Kasumi-1 (cell line): ENCODE measurements around the gene MED15.
"Not testable (repeated sequence)": the region's sequence is repeated elsewhere in the genome, so short reads cannot be mapped to it uniquely, and the experiment has no call there.

Experiments
- DNase-seq, 2 experiments: peaks; one replicate each; lab custom pipeline; 2025; lab: John Stamatoyannopoulos, UW

Gene MED15

DNA sequence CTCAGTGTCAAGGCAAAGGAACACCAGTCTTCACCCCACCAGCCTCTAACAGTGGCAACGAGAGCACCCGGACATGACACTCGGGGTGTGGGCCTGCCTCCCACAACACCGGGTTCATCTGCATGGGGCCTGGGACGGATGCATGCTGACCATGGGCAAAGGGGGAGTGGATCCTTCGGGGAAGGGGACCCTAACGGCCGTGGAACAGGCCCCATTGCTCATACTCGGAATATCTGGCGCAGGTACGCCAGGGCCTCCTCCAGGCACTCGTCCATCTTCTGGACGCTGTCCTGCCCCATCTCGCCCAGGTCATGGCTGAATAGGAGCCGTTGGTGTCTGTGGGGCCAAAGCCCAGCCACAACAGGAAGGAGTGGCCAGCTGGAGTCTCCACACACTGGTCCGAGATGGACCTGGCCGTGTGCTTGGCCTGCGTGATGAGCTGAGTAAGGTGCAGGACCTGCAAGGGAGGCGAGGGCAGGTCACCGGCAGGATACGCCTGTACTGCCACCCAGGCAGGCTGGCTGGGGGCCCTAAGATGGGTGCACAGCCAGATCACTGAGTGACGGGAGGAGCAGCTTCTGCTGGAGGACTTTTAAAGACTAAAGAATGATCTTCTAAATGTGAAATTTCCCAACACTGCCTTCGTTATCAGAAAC lies 96.8 kb downstream of the MED15 start:
- no peak for DNase-seq

GRCh38 chr22:20604776-20605221 lies 97.4 kb downstream of the MED15 start:
- DNase-seq, result no peak

- no peak for DNase-seq
Measured at GRCh38 chr22:20605328-20605727, 97.9 kb downstream of the MED15 start.

DNA sequence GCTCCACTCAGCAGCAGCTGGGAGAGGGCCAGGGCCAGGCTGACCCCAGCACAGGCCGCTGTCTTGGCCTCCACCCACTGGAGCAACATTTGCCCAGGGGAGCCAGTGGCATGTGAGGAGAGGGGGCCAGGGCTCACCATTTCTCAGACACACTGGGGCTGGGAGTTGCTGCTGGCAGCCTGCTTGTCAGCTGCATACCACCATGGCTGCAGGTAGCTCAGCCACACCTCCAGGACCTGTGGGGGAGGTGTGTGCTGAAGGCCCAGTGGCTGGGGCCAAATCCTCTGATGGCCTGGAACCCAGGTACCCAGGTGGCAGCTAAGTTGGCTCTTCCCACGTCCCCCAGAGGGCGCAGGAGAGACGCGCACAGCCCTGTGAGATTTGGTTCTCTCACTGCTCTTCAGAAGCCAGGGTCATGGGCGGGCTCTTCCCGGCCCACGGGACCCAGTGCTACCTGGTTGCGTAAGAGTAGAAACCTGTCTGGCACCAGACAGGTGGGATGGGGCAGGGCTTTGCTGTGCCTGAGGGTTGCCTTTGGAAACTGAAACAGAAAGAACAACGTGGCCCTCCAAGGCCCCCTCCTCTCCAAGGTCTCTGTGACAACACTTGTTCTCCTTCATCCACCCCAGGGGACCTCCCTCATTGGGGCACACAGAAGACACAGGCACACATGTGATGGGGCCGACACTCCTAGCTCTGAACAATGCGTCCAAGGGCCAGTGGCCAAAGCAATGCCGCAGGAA lies 98.8 kb downstream of the MED15 start:
- DNase-seq, result peak; percentile 17 to 63

GRCh38 chr22:20606784-20607128 lies 99.3 kb downstream of the MED15 start:
- no peak for DNase-seq

DNA sequence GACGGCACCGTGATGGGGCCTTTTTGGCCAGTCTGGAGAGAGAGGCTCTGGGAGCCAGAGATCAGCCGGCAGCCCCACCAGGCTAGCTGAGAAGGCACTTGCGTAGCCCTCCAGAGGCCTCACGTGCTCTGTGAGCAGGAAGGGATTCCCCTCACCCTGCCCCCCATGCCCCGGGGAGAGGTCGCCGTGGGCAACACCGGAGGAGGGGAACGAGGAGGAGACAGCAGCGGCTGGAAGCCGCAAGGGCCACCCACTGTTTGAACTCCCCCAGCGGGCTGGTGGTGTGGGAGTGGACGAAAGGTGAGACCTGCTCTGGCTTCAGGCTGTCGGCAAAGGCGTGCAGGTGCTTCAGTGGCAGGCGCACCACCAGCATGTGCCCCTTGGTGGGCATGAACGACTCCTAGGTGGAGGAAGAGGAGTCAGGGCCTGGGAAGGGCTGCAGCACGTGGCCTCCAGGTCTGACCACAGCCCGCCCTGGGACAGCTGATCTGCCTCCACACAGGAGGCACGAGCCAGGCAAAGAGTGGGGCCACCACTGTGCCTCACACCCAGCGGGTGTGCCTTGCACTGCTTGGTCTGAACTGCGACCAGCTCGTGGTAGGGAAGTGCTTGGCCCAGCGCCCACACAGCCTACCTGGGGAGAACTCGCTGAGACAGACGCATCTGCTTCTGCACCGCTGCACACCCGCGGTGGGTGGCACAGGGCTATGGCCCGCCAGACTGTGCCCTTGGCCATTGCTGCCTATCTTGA lies 99.9 kb downstream of the MED15 start:
- no peak for DNase-seq

- no peak for DNase-seq
Measured at GRCh38 chr22:20610243-20610686, 102.9 kb downstream of the MED15 start.

- no peak for DNase-seq
Measured at GRCh38 chr22:20610757-20611156, 103.3 kb downstream of the MED15 start.

DNA sequence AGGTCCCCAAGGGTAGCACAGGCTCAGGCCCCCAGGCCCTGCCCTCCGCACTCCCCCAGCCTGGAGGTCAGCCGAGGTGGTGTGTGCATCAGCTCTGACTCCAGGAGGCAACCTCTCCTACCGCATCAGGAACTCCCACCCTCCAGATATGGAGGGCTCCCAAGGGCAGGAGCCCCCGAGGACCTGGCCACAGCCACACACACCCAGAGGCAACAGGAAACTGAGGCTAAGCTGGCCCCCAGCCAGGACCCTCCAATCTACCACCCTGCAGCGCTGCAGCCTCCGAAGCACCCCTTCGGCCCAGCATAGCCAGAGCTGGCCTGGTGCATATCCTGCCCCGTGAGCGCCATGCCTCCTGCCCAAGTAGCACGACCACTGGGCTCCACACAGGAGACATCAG lies 104.0 kb downstream of the MED15 start:
- no peak for DNase-seq

- DNase-seq, result no peak
Measured at GRCh38 chr22:20613301-20613700, 105.9 kb downstream of the MED15 start.

DNA sequence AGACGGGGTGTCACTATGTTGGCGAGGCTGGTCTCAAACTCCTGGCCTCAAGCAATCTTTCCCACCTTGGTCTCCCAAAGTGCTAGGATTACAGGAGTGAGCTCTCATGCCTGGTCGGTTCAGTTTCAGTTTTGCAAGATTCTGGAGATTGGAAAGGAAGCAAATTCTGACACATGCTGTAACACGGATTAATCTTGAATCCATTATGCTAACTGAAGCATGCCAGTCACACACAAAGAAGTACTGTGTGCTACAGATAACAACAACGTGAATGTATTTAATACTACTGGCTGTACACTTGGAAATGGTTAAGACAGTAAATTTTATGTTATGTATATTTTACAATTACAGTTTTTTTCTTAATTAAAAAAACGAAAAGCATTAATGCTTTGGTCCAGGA lies 107.6 kb downstream of the MED15 start:
- no peak for DNase-seq

- DNase-seq, result no peak
Measured at GRCh38 chr22:20615533-20616450, 108.4 kb downstream of the MED15 start.

DNA sequence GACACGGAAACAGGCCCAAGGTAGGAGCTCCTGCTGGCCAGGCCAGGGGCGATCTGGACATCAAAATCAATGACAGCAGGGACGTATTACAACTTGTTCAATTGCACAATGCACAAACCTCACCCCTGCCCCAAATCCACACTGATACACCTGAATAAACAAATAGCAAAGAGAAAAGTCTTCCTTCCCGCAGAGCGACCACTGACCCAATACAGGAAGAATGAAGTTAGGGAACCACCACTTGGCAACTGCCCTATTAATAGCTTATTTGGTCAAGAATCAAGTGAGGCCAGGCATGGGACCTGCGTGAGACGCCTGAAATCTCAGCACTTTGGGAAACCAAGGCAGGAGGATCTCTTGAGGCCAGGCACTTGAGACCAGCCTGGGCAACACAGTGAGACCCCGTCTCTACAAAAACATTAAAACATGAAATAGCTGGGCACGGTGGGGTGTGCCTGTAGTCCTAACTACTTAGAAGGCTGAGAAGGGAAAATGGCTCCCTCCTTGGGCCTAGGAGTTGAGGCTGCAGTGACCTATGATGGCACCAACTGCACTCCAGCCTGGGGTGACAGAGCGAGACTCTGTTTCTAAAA lies 109.1 kb downstream of the MED15 start:
- no peak for DNase-seq

- DNase-seq, result no peak
Measured at GRCh38 chr22:20618488-20618887, 111.1 kb downstream of the MED15 start.

DNA sequence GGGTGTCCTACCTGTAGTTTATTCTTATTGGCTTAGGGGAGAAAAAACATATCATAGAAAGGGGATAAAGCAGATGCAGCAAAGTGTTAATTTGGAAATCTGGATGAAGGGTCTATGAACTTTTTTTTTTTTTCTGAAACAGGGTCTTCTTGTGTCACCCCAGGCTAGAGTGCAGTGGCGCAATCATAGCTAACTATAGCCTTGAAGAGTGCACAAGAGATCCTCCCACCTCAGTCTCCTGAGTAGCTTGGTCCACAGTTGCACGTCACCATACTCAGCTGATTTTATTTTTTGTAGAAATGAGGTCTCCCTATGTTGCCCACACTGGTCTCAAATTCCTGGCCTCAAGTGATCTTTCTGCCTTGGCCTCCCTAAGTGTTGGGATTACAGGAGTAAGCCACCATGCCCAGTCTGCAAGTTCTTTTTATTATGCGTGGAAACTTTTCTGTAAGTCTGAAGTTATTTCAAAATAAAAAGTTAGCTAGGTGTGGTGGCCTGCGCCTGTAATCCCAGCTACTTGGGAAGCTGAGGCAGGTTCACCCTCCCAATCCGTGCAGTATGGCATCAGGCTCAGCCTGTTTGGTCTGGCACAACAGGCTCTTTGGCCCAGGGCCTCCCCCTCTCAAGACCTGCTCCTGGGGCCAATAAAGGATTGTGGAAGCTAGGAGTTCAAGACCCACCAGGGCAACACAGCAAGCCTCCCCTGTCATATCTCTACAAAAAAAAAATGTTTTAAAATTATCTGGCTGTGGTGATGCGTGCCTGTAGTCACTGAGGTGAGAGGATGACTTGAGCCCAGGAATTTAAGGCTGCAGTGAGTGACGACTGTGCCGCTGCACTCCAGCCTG lies 111.9 kb downstream of the MED15 start:
- no peak for DNase-seq

DNA sequence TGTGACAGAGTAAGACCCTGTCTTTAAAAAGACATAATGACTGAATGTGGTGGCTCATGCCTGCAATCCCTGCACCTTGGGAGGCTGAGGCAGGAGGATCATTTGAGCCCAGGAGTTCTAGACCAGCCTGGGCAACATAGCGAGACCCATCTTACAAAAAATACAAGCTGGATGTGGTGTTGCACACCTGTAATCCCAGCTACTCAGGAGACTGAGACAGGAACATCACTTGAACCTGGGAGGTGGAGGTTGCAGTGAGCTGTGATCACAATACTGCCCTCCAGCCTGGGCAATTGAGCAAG lies 112.4 kb downstream of the MED15 start:
- not testable (repeated sequence) for DNase-seq

- DNase-seq, result no peak
Measured at GRCh38 chr22:20621162-20621561, 113.8 kb downstream of the MED15 start.

DNA sequence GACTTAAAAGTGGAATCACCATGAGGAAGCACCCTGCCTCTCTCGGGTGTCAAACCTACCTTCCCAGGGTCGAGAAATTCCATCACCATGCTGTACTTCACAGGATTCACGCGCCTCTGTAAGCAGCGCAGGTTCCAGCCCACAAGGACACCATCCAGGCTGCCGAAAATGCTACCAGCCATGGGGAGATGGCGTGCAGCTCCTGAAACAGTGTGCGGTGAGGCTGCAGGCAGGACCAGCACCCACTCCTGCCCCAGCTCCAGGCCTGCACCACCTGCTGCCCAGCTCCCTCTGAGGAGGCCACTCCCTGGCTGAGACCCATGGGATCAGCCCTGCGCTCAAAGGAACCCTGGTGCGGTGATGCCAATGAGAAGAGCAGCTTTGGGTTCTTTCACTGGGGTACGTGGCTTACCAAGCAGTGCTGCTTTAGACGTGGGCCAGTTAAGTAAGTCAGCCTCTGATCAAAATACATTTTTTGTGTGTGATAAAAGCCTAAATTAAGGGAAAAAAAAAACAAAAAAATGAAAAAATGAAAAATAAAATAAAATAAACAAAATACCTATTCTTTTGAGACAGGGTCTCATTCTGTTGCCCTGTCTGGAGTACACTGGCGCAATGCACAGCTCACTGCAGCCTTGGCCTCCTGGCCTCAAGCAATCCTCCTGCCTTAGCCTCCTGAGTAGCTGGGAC lies 115.4 kb downstream of the MED15 start:
- DNase-seq, result no peak

DNA sequence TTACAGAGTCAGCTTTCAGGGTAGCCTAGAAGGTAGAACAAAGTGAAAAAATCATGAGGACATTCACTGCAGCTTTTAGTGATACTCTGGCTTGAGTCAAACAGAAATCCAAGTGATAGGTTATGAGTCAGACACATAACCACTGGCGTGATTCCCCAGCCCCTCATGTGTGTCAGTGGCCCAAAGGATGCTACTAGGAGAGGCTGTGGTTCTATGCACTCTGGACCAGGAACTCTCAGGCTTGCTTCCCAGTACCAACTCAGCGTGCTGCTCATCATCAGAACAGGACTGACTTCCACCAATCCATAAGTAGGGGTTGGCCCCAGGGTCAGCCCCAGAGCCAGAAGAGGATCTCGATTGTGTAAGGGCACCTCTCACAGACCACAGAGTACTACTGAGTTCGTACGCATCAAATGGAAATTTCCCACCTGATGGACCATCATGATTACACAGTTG lies 116.8 kb downstream of the MED15 start:
- no peak for DNase-seq

DNA sequence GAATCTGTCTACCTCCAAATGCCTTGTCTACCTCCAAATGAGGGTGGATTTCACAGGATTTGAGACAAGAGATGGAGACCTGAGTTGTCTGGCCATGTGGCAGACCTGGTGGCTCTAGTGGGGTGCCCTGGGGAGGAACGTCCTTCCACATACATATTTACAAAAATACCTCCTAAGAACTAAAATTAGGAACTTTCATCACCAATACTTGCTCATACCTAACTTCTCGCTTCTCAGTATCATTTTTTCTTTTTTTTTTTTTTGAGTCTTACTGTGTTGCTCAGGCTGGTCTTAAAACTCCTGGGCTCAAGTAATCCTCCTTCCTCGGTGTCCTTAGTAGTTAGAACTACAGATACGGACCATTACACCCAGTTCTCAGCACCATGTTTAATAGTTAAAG lies 117.9 kb downstream of the MED15 start:
- DNase-seq, result no peak
